Stimulated activated CD8-positive, alpha-beta memory T cell treated with anti-CD3 and anti-CD28 coated beads, Interleukin-7, amount 100 ng/mL, for 48 hours (primary cell): Measurements from ENCODE around the gene ASB4.
"Not testable (repeated sequence)": the region's sequence is repeated elsewhere in the genome, so short reads cannot be mapped to it uniquely, and the experiment has no call there.

Source experiments
- DNase-seq, 2 donors: peaks; one replicate each; pipeline ENCODE4 v3.0.0-alpha.2; 2020; ENCODE audit warnings: low read depth in 1 of 2; ENCODE audit errors: extremely low read depth in 1 of 2

Gene ASB4, protein sequence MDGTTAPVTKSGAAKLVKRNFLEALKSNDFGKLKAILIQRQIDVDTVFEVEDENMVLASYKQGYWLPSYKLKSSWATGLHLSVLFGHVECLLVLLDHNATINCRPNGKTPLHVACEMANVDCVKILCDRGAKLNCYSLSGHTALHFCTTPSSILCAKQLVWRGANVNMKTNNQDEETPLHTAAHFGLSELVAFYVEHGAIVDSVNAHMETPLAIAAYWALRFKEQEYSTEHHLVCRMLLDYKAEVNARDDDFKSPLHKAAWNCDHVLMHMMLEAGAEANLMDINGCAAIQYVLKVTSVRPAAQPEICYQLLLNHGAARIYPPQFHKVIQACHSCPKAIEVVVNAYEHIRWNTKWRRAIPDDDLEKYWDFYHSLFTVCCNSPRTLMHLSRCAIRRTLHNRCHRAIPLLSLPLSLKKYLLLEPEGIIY

DNA sequence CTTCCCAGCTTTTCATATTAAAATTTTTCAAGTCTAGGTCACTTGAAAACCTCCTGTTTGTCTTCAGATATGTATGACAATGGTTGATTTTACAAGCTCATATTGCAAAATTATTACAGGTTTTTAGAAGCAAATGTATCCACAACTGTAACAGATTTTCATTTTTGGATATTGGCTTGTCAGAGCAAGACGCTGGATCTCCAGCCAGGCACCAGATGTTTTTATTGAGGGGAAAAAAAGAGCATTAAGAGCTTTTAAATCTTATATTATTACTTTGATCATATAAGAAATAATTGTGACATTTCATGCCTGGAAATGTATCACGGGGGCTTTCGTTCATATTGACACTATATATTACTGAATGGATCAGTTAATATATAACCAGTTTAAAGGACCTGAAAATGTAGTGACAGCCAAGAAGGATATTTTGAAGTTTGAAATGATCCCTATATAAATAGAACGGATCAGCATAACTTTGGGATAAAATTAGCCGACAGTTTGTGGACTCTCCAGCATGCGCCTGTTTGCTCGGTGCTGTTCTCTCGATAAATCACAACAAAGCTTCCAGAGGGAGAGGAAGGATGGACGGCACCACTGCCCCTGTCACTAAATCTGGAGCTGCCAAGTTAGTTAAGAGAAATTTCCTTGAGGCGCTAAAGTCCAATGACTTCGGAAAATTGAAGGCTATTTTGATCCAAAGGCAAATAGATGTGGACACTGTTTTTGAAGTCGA, at the start of gene ASB4:
Gene ASB4, plus strand, starts transcription at position 553 of the 733 bp plus-strand sequence. Its CDS starts 29 bp downstream, at position 582.
- no peak for DNase-seq

DNA sequence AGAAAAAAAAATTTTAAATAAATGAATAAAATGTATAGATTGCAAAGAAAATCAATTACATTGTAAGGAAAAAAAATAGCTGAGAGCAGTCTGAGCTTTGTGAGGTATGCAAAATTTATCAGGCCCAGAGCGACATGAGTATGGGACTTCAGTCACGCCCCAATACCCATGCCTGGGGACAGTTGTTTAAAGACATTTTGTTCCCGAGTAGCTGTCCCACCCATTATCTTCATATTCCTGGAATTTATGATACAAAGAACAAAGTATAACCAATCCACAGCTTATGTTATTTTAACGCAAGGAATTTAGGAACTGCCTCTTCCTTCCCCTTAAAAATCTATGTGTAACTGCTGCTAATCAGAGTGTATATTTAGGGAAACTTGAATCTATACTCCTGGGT, 49.3 kb upstream of the ASB4 start:
- DNase-seq: no peak

GRCh38 chr7:95440394-95441038, 45.2 kb upstream of the ASB4 start:
- DNase-seq: no peak

DNA sequence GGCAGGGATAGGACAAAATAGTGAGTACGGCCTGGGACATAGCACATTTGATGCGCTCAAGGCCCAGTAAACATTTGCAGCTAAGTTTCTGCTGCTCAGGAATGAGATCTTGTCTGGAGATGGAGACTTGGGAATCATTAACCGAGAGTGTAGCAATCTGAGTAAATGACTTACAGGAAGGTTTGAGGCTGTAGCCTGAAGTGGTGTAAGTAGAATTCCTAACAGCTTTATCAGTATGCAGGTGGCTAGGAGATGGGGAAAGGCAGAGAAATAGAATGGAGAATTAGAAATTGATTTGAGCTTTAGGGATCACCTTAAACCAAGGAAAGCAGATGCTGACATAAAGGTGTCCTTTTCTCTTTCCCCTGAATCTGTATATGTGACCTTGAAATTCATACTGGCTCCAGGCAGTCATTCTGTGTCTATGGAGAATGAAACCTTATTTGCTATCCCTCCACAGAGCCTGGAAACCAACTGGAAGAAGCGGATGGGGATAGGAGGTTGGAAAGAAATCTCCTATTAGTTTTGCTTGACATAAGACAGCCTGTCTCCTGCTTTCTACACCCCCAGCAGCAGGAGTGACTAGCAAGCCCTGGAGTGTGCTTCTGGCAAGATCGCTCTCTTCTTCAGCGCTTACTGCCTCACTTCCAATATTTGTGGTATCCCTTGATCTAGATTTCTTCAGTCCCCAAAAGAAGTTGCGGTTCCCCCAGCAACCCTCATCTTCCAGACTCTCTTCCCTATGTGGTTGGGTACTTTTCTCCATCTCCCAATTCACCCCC, 44.5 kb upstream of the ASB4 start:
- no peak for DNase-seq

DNA sequence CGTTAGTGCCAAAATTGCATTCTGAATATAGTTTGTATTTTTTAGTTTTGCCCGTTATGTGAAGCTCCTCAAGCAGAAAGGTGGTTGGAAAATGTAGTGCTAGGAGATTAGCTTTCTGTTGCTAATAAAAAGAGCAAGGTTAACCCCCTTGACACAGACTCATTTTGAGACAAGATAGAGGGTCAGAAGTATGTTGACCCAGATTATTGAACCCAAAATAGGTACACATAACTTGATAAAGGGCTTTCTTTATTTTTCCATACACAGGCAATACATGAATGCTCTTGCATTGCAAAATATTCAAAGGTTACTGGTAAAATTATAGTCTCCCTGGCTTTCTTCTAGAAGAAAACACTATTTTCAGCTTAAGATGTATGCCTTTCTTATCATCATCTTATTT, 40.9 kb upstream of the ASB4 start:
- DNase-seq: no peak

DNA sequence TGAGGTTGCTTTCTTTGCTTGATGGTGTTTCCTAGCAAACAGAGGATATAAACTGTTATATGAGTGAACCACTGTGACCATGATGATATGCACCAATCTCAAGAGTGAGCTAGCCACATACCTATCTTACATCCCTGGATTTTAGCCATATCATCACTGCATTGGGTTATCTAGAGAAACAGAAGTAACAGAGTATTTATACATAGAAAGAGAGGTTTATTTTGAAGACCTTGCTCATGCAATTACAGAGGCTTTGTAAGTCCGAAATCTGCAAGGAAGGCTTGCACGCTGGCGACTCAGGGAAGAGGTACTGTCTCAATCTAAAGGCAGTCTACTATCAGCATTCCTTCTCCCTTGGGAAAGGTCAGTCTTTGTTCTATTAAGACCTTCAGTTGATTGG, 39.1 kb upstream of the ASB4 start:
- no peak for DNase-seq

DNA sequence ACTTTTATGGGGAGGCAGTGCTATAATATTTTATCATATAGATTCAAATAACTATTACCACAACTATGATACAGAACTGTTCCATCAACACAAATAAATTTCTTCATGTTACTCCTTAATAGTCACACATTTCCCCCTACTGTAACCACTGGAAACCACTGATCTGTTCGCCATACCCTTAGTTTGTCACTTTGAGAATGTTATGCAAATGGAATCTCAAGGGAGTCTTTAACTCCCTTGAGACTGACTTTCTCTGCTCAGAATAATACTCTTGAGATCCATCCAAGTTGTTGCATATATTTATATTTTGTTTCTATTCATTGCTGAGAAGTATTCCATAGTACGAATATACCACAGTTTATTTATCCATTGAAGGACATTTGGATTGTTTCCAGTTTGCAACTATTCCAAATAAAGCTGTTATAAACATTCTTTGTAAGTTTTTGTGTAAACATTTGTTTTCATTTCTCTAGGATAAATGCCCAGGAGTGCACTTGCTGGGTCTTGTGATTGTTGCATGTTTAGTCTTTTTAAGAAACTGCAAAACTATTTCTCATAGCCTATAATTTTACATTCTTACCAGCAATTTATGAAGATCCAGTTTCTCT, 31.2 kb upstream of the ASB4 start:
- no peak for DNase-seq

- DNase-seq: no peak
These were observed 27.8 kb upstream of the ASB4 start for GRCh38 chr7:95457947-95458346.

GRCh38 chr7:95460653-95461052, 25.1 kb upstream of the ASB4 start:
- DNase-seq: not testable (repeated sequence)

- DNase-seq: no peak
These were observed 17.7 kb upstream of the ASB4 start for GRCh38 chr7:95467912-95468607.

GRCh38 chr7:95469187-95469586, 16.6 kb upstream of the ASB4 start:
- no peak for DNase-seq

GRCh38 chr7:95469848-95470247, 15.9 kb upstream of the ASB4 start:
- DNase-seq: no peak

GRCh38 chr7:95470452-95470851, 15.3 kb upstream of the ASB4 start:
- no peak for DNase-seq

DNA sequence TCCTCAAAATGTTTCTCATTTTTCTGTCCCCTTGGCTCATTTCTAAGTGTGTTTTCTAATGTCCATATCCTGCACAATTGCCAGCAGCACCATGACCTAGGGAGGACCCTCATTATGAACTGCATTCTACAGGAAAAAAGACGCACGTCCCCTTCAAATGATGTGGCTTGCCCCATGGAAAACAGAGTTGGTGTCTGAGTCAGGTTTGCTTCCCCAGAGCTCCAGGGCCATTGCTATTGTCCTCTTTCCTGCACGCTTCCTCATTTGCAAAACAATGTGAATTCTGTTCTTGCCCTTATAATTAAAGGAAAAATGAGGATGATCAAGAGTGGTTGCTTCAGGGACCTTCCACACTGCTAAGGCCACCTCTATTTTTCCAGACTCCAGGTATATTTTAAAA, 14.7 kb upstream of the ASB4 start:
- DNase-seq: no peak

GRCh38 chr7:95472581-95473161, 13.1 kb upstream of the ASB4 start:
- DNase-seq: no peak

GRCh38 chr7:95473276-95473985, 12.3 kb upstream of the ASB4 start:
- no peak for DNase-seq

DNA sequence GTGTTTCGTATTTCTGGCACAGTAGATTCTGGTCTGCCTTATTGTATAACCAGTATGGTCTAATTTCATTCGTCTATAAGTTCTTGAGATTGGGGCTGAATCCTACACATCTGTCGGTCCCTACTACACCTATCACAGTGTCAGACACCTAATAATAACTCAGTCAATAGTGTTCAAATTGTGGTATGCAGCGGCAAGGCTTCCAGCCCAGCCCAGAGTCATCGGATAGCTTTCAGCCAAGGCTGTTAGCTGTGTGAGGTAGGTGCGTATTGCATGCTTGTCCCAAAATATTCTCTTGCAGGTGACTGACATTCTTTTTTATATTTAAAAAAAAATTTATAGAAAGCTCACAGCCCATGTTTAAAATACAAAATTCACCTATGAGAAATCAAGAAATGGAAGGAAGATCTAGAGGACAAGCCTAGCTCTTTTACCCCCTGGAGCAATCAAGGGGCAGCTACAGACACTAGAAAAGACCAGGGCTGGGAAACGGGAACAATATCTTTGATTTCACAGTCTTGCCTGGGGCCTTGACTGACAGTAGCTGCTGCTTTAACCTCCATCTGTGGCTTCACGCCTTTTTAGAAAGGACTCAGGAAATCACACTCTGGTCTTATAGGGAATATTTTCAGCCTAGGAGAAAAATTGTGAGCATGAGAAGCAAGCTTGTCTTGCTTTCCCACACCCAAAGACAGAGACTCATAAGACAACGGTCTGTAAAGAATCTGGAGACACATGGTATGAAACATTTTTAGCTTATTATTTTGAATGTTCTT, 9.5 kb upstream of the ASB4 start:
- no peak for DNase-seq

DNA sequence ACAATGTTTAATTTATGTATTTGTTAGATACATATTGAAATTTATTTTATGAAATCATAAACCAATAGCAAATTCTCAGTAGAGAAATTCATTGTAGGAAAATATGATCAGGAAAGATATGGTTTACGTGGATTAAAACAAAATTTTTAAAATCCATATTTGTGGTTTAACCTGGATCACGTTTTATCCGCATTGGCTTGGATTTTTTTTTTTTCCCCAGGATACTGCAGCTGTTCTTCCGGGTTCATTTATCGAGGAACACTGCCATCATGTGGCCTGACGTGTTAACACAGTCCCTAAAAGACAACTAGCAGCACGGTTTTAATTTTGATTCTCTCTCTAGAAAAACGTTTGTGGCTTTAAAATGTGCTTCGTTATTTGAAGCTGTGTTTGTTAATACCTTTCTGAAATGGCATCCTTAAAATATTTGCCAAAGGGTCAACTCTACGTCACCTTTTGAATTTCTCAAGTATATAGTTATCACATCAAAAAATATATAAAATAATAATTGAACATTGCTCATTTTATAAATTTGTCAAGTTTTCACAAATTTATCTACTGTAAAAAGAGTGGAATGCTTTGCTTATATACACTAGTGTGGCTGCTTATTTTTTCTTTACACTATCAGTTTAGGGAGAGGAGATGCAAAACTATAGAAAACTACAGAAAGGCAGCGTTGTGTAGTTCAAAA, 8.7 kb upstream of the ASB4 start:
- DNase-seq: peak in 1 of 2 donors; percentile 29
